ENCODE data around the gene FOXI1.

Gene FOXI1

DNA sequence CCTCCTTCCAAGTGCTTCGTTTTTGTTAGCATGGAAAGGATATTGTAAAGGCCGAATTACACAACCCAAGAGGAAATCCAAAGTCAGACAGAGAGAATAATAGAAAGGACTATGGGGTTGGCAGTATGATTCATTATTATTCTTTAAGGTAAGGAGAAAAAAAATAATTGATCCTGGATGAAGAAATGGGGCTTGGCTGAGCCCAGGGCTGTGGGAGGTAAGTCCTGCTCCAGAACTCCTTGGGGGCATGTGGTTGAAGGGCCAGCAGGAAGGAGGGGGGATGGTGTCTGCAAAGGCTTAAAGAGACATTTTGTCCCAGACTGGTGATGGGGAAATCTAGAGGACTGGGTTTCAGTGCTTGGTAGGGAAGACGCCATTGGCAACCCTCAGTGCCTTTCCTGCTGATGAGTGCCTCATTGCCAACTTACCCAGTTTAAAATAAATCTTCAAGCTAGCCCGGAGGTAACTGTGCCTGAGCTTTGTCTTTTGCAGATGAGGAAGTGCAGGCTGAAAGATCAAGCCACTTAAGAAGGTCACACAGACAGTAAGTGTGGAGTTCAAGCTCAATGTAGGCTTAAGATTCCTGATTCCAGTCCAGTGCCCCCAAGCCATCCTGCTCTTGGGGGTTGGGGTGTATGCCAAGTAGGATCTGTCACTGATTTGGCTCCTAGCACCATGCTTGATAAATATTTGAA is 30.2 kb downstream of the FOXI1 start:
- H3K27me3 ChIP-seq (ENCODE audit: insufficient read depth, low read length): no peaks in the 10 kb centered on the region
- no peaks in the 10 kb centered on the region for H3K9me3 ChIP-seq (ENCODE audit: low read length)
- no peak for TF ChIP-seq EZH2 (IDR thresholded peaks at IDR 0.05; ENCODE audit: borderline replicate concordance, low read length)
- no peak overlapping the region for H2AFZ ChIP-seq (ENCODE audit: low read length)
- no peak overlapping the region for H3K4me3 ChIP-seq (ENCODE audit: low read depth, low read length, poor library complexity, severe bottlenecking)
- no peaks in the 10 kb centered on the region for H3K36me3 ChIP-seq (ENCODE audit: insufficient read depth, low read length)
- H3K27ac ChIP-seq (ENCODE audit: low read depth, low read length, poor library complexity, severe bottlenecking): no peak overlapping the region
- H4K20me1 ChIP-seq (ENCODE audit: insufficient read depth, low read length): no peaks in the 10 kb centered on the region
- H3K9ac ChIP-seq (ENCODE audit: low read length): no peak overlapping the region
- no peak overlapping the region for H3K4me2 ChIP-seq (ENCODE audit: low read length)
- H3F3A ChIP-seq (ENCODE audit: insufficient read depth, low read length): no peaks in the 10 kb centered on the region
- H3K9me2 ChIP-seq (ENCODE audit: low read depth, low read length): no peaks in the 10 kb centered on the region
- H3K4me1 ChIP-seq (ENCODE audit: insufficient read depth, low read length, severe bottlenecking): no peaks in the 10 kb centered on the region
- H3K79me2 ChIP-seq (ENCODE audit: insufficient read depth, low read length): no peaks in the 10 kb centered on the region

DNA sequence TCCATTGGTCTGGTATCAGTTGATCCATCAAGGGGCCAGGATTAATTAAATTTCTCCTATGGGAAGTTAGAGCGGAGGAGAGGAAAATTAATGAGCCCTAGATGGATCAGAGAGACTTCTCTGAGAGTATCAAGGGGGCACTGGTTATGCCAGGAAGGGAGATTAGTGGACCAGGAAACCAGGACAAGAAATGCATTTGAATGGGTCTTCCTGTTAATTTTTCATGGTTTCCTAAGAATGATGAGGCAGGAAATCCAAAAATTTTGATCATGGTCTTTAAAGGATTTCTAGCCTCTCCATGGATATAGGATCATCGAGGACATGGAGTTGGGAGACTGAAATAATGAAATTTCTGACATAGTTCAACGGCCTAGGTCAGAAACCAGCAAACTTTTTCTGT is 30.8 kb downstream of the FOXI1 start:
- H3K9me2 ChIP-seq (ENCODE audit: low read depth, low read length): no peaks in the 10 kb centered on the region
- no peaks in the 10 kb centered on the region for H4K20me1 ChIP-seq (ENCODE audit: insufficient read depth, low read length)
- no peaks in the 10 kb centered on the region for H3K79me2 ChIP-seq (ENCODE audit: insufficient read depth, low read length)
- H3K4me2 ChIP-seq (ENCODE audit: low read length): no peak overlapping the region
- no peak overlapping the region for H3K9ac ChIP-seq (ENCODE audit: low read length)
- TF ChIP-seq, protein P1, sequence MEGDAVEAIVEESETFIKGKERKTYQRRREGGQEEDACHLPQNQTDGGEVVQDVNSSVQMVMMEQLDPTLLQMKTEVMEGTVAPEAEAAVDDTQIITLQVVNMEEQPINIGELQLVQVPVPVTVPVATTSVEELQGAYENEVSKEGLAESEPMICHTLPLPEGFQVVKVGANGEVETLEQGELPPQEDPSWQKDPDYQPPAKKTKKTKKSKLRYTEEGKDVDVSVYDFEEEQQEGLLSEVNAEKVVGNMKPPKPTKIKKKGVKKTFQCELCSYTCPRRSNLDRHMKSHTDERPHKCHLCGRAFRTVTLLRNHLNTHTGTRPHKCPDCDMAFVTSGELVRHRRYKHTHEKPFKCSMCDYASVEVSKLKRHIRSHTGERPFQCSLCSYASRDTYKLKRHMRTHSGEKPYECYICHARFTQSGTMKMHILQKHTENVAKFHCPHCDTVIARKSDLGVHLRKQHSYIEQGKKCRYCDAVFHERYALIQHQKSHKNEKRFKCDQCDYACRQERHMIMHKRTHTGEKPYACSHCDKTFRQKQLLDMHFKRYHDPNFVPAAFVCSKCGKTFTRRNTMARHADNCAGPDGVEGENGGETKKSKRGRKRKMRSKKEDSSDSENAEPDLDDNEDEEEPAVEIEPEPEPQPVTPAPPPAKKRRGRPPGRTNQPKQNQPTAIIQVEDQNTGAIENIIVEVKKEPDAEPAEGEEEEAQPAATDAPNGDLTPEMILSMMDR (IDR thresholded peaks at IDR 0.05; ENCODE audit: low read length): no peak
- no peak for TF ChIP-seq EZH2 (IDR thresholded peaks at IDR 0.05; ENCODE audit: borderline replicate concordance, low read length)
- H3K27ac ChIP-seq (ENCODE audit: low read depth, low read length, poor library complexity, severe bottlenecking): no peak overlapping the region
- no peaks in the 10 kb centered on the region for H3F3A ChIP-seq (ENCODE audit: insufficient read depth, low read length)
- no peaks in the 10 kb centered on the region for H3K36me3 ChIP-seq (ENCODE audit: insufficient read depth, low read length)
- H3K4me1 ChIP-seq (ENCODE audit: insufficient read depth, low read length, severe bottlenecking): no peaks in the 10 kb centered on the region
- no peak overlapping the region for H3K4me3 ChIP-seq (ENCODE audit: low read depth, low read length, poor library complexity, severe bottlenecking)
- H3K27me3 ChIP-seq (ENCODE audit: insufficient read depth, low read length): no peaks in the 10 kb centered on the region
- no peaks in the 10 kb centered on the region for H3K9me3 ChIP-seq (ENCODE audit: low read length)
- H2AFZ ChIP-seq (ENCODE audit: low read length): no peak overlapping the region

DNA sequence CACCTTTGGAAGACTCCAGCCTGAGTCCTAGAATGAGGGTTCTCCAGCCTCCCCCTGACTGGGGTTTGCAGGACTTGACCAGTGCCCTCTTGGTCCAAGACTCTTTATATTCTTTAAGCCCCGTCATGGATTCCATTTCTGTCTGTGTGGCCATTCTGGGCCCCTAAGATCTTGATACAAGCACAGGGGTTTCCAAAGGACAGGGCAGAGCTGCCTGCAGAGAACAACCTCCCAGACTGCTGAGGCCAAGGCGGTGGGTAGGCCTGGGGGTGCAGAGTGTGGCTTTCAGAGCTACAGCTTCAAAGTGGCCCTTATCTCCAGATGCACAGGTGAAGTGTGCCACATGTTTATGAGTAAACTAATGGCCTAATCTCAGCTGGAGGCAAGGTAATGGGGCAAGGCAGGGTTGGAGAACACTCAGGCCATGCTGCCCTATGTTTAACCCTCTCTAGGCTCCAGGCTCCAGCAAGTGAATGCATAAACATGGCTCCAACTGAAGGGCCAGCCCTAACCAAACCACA is 32.1 kb downstream of the FOXI1 start:
- TF ChIP-seq EZH2 (IDR thresholded peaks at IDR 0.05; ENCODE audit: borderline replicate concordance, low read length): no peak
- TF ChIP-seq, protein P1 (IDR thresholded peaks at IDR 0.05; ENCODE audit: low read length): no peak
- H3K27me3 ChIP-seq (ENCODE audit: insufficient read depth, low read length): no peaks in the 10 kb centered on the region
- no peaks in the 10 kb centered on the region for H4K20me1 ChIP-seq (ENCODE audit: insufficient read depth, low read length)
- no peak overlapping the region for H3K4me3 ChIP-seq (ENCODE audit: low read depth, low read length, poor library complexity, severe bottlenecking)
- H3K36me3 ChIP-seq (ENCODE audit: insufficient read depth, low read length): no peaks in the 10 kb centered on the region
- no peak overlapping the region for H3K27ac ChIP-seq (ENCODE audit: low read depth, low read length, poor library complexity, severe bottlenecking)
- H3K4me2 ChIP-seq (ENCODE audit: low read length): no peak overlapping the region
- H3K9me2 ChIP-seq (ENCODE audit: low read depth, low read length): no peaks in the 10 kb centered on the region
- H3K79me2 ChIP-seq (ENCODE audit: insufficient read depth, low read length): no peaks in the 10 kb centered on the region
- H3K9ac ChIP-seq (ENCODE audit: low read length): no peak overlapping the region
- H3K9me3 ChIP-seq (ENCODE audit: low read length): no peaks in the 10 kb centered on the region
- H2AFZ ChIP-seq (ENCODE audit: low read length): no peak overlapping the region
- no peaks in the 10 kb centered on the region for H3K4me1 ChIP-seq (ENCODE audit: insufficient read depth, low read length, severe bottlenecking)
- no peaks in the 10 kb centered on the region for H3F3A ChIP-seq (ENCODE audit: insufficient read depth, low read length)

DNA sequence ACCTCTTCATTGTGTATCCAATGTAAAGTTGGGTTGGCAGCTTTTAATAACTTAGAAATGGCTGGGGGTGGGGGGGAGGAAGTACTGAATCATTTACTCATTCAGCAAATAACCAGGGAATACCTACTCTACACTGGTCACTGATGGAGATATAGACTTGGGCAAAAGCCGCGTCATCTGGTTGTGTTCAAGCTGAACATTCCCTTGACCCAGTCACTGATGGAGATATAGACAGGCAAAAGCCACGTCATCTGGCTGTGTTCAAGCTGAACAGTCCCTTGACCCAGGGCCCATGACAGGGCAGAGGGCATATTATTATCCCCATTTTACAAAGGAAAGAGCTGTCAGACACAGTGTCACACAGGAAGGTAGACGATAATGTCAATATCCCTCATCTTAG is 32.6 kb downstream of the FOXI1 start:
- H3K9me2 ChIP-seq (ENCODE audit: low read depth, low read length): no peaks in the 10 kb centered on the region
- H3K9ac ChIP-seq (ENCODE audit: low read length): no peak overlapping the region
- no peak overlapping the region for H3K27ac ChIP-seq (ENCODE audit: low read depth, low read length, poor library complexity, severe bottlenecking)
- H4K20me1 ChIP-seq (ENCODE audit: insufficient read depth, low read length): no peaks in the 10 kb centered on the region
- no peaks in the 10 kb centered on the region for H3K36me3 ChIP-seq (ENCODE audit: insufficient read depth, low read length)
- H3K4me2 ChIP-seq (ENCODE audit: low read length): no peak overlapping the region
- H3K4me3 ChIP-seq (ENCODE audit: low read depth, low read length, poor library complexity, severe bottlenecking): no peak overlapping the region
- no peaks in the 10 kb centered on the region for H3K4me1 ChIP-seq (ENCODE audit: insufficient read depth, low read length, severe bottlenecking)
- TF ChIP-seq, protein P1 (IDR thresholded peaks at IDR 0.05; ENCODE audit: low read length): no peak
- no peak for TF ChIP-seq EZH2 (IDR thresholded peaks at IDR 0.05; ENCODE audit: borderline replicate concordance, low read length)
- no peaks in the 10 kb centered on the region for H3K79me2 ChIP-seq (ENCODE audit: insufficient read depth, low read length)
- no peaks in the 10 kb centered on the region for H3K9me3 ChIP-seq (ENCODE audit: low read length)
- H3F3A ChIP-seq (ENCODE audit: insufficient read depth, low read length): no peaks in the 10 kb centered on the region
- H3K27me3 ChIP-seq (ENCODE audit: insufficient read depth, low read length): no peaks in the 10 kb centered on the region
- H2AFZ ChIP-seq (ENCODE audit: low read length): no peak overlapping the region

All from OCI-LY1 (cell line).